Endothelial cell of umbilical vein (primary cell): Measurements from ENCODE around the gene PDE7B. TPM values are rescaled to one million over a fixed set of nuclear protein-coding genes. Genes with fewer than 3 reads are reported as not detected.

ENCODE experiments used
- BruUV-seq: library from RNA; stranded (reverse); fragments of 400-500 nt; replicated peaks from 2 replicates; lab custom pipeline; 2021; lab: Mats Ljungman, UMichigan
- CTCF ChIA-PET: fragments of 300-600, 350-600 bp; sonication (Branson Sonifier 250); formaldehyde crosslinking; loops from one replicate; lab custom pipeline; 2021; ENCODE audit warnings: antibody characterized with exemption, inconsistent platforms; lab: Charles Lee
- POLR2A ChIA-PET: fragments of 300-600, 350-600 bp; sonication (Branson Sonifier 250); formaldehyde crosslinking; loops from one replicate; lab custom pipeline; 2021; ENCODE audit warnings: antibody characterized with exemption, inconsistent platforms; lab: Charles Lee
- DNase-seq: peaks from one replicate; pipeline ENCODE4 v3.0.0-alpha.2; 2011; ENCODE audit warnings: low read depth, low spot score
- FAIRE-seq: peaks from 2 replicates; lab custom pipeline; 2011; peaks lifted over from hg19 to GRCh38; lab: Jason Lieb, UNC
- H2AFZ ChIP-seq: 2 replicates; pipeline ENCODE4 v1.6.0; 2012; ENCODE audit warnings: low read depth, low read length, control low read depth, inconsistent platforms
- H3K27ac ChIP-seq: 2 replicates; pipeline ENCODE4 v1.5.1; 2011; ENCODE audit warnings: low read depth, mild to moderate bottlenecking, control low read depth, low read length, moderate library complexity; ENCODE audit not compliant: insufficient read depth
- H3K27me3 ChIP-seq, 2 experiments: 2 replicates each; pipeline versions ENCODE4 v1.6.0 to v1.6.1; 2011; ENCODE audit warnings: low read length in 2 of 2, mixed read lengths in 1 of 2; ENCODE audit not compliant: control insufficient read depth in 2 of 2, insufficient read depth in 2 of 2
- H3K36me3 ChIP-seq, 2 experiments: 2 replicates in 1 of 2; 3 replicates in 1 of 2; pipeline ENCODE4 v1.5.1; 2011; ENCODE audit warnings: low read length in 2 of 2, mild to moderate bottlenecking in 1 of 2, moderate library complexity in 1 of 2; ENCODE audit not compliant: control insufficient read depth in 2 of 2, insufficient read depth in 2 of 2; ENCODE audit errors: extremely low read depth in 1 of 2
- H3K4me1 ChIP-seq: 3 replicates; pipeline ENCODE4 v1.5.1; 2011; ENCODE audit warnings: mild to moderate bottlenecking, low read length; ENCODE audit not compliant: control insufficient read depth, insufficient read depth; ENCODE audit errors: extremely low read depth
- H3K4me2 ChIP-seq: 2 replicates; pipeline ENCODE4 v1.6.1; 2011; ENCODE audit warnings: low read length, control low read depth, mixed read lengths; ENCODE audit not compliant: insufficient read depth
- H3K4me3 ChIP-seq, 3 experiments: fragments of 200-600 bp in 1 of 3; sonication (generic), shearing (Covaris generic) in 1 of 3; replicated peaks in 1 of 3; 2 replicates each; pipeline ENCODE4 v1.5.1; 2011 to 2016; ENCODE audit warnings: control low read depth in 3 of 3, low read length in 3 of 3, mild to moderate bottlenecking in 2 of 3, inconsistent platforms in 1 of 3, low read depth in 1 of 3, moderate library complexity in 1 of 3; ENCODE audit not compliant: insufficient read depth in 1 of 3
- H3K79me2 ChIP-seq: 2 replicates; pipeline ENCODE4 v1.6.0; 2012; ENCODE audit warnings: low read length, inconsistent platforms; ENCODE audit not compliant: control insufficient read depth, insufficient read depth
- H3K9ac ChIP-seq: replicated peaks from 2 replicates; pipeline ENCODE3; 2011; ENCODE audit warnings: low read length, control low read depth; ENCODE audit not compliant: insufficient read depth; ENCODE audit errors: extremely low read depth
- H3K9me1 ChIP-seq: replicated peaks from 3 replicates; pipeline ENCODE4 v1.6.0; 2011; ENCODE audit warnings: mild to moderate bottlenecking, low read length; ENCODE audit not compliant: control insufficient read depth, insufficient read depth; ENCODE audit errors: extremely low read depth
- H3K9me3 ChIP-seq: replicated peaks from 2 replicates; pipeline ENCODE4 v1.5.1; 2012; ENCODE audit warnings: low read length, inconsistent platforms; ENCODE audit not compliant: control insufficient read depth, insufficient read depth
- H4K20me1 ChIP-seq: replicated peaks from 2 replicates; pipeline ENCODE3; 2011; ENCODE audit warnings: mild to moderate bottlenecking, low read length; ENCODE audit not compliant: control insufficient read depth, insufficient read depth; ENCODE audit errors: extremely low read depth
- CTCF ChIP-seq, 2 donors: IDR thresholded peaks; 1 replicate in 1 of 2; 2 replicates in 1 of 2; pipeline ENCODE4 v1.5.1; 2011; ENCODE audit warnings: low read length in 2 of 2, mild to moderate bottlenecking in 2 of 2, moderate library complexity in 2 of 2, control low read depth in 1 of 2, inconsistent platforms in 1 of 2, low read depth in 1 of 2; ENCODE audit not compliant: insufficient read depth in 1 of 2; ENCODE audit errors: extremely low read depth in 1 of 2
- EZH2 ChIP-seq: IDR thresholded peaks from 2 replicates; pipeline ENCODE4 v1.6.1; 2012; ENCODE audit warnings: borderline replicate concordance, low read depth, mild to moderate bottlenecking, moderate library complexity, low read length, inconsistent platforms; ENCODE audit not compliant: severe bottlenecking
- FOS ChIP-seq: IDR thresholded peaks from 2 replicates; pipeline ENCODE4 v1.6.1; 2011; ENCODE audit warnings: mild to moderate bottlenecking, low read length, moderate library complexity, borderline replicate concordance; ENCODE audit not compliant: insufficient read depth
- GATA2 ChIP-seq: IDR thresholded peaks from 2 replicates; pipeline ENCODE4 v1.7.0; 2011; ENCODE audit warnings: low read depth, mild to moderate bottlenecking, moderate library complexity, mixed read lengths, low read length; ENCODE audit not compliant: insufficient read length, insufficient read depth
- JUN ChIP-seq: IDR thresholded peaks from 2 replicates; pipeline ENCODE4 v1.6.1; 2011; ENCODE audit warnings: borderline replicate concordance, low read depth; ENCODE audit not compliant: insufficient read length, insufficient read depth
- MAX ChIP-seq: IDR thresholded peaks from 2 replicates; pipeline ENCODE4 v1.6.1; 2011; ENCODE audit not compliant: insufficient read depth, insufficient read length
- MYC ChIP-seq: IDR thresholded peaks from one replicate; pipeline ENCODE4 v1.6.1; 2011; ENCODE audit warnings: mild to moderate bottlenecking, low read depth, low read length
- POLR2A ChIP-seq: IDR thresholded peaks from 2 replicates; pipeline ENCODE4 v1.6.1; 2012; ENCODE audit warnings: low read depth, mild to moderate bottlenecking, control low read depth, low read length
- POLR2AphosphoS5 ChIP-seq: IDR thresholded peaks from 2 replicates; pipeline ENCODE4 v1.6.1; 2012; ENCODE audit warnings: low read depth, mild to moderate bottlenecking, control low read depth, low read length, moderate library complexity; ENCODE audit not compliant: insufficient read depth
- dilution Hi-C: fragments of 300-500 bp; cut with MboI; formaldehyde crosslinking; loops from one replicate; pipeline ENCODE4 v1.15.0; 2019; ENCODE audit warnings: low sequenced_read_pairs; ENCODE audit not compliant: extremely low pct_ligation_motif_present
- intact Hi-C: fragments of 100-400 bp; cut with micrococcal nuclease; formaldehyde crosslinking; loops from one replicate; pipeline ENCODE4 v1.10.0; 2022
- polyA plus RNA-seq, 4 experiments: library from polyadenylated mRNA; depleted of rRNA in 3 of 4; stranded (reverse) in 3 of 4; unstranded in 1 of 4; fragments of >200 nt; gene quantifications; 2 replicates each; pipeline versions ENCODE4 v1.2.1 to v1.2.3, GENCODE V29; 2011 to 2012; ENCODE audit warnings: missing spikeins in 1 of 4
- total RNA-seq: library from RNA; stranded (reverse); gene quantifications from 2 replicates; pipeline ENCODE4 v1.2.3, GENCODE V29; 2021

PDE7B gene
- total and polyA plus RNA-seq, 2 donors (not counting 3 experiments of a cell fraction or from before 2014, with no cell fraction given) = 20.6 to 25.1 TPM

- Histone ChIP-seq H3K9me1 (no peaks in the 10 kb centered on the region), H3K9me3 (no peaks in the 10 kb centered on the region), H2AFZ (no peak overlapping the region), H3K36me3 (no peaks in the 10 kb centered on the region), H3K4me2 (no peak overlapping the region), H4K20me1 (peaks cover 2% of the 10 kb centered on the region), H3K27ac (no peak overlapping the region), H3K27me3 (no peaks in the 10 kb centered on the region), H3K79me2 (peaks cover 33% of the 10 kb centered on the region), H3K4me3 (no peak overlapping the region), H3K4me1 (peaks cover 7% of the 10 kb centered on the region), H3K9ac (no peak overlapping the region)
- POLR2A ChIA-PET = no interaction called here
- CTCF ChIA-PET = interaction anchor here (0.9 to 1.5 kb wide), 2 partner anchors 11 to 51 kb away, joined by 3 to 5 read pairs; no protein-coding TSS in a partner anchor
- dilution Hi-C loops = no loop called here
- TF ChIP-seq JUN = no peak
- no peak for TF ChIP-seq CTCF (IDR thresholded peaks at IDR 0.05; ENCODE audit: extremely low read depth in 1 of 2, insufficient read depth in 1 of 2, low read depth in 1 of 2, low read length in 2 of 2)
- no peak for TF ChIP-seq POLR2A
- TF ChIP-seq FOS = no peak
- no peak for TF ChIP-seq MAX
- no peak for TF ChIP-seq EZH2
- no peak for TF ChIP-seq MYC
- no peak for TF ChIP-seq POLR2AphosphoS5
- TF ChIP-seq GATA2 = no peak
- no TSS peak for BruUV-seq
- DNase-seq = no peak
- intact Hi-C loops = no loop called here
- no peak for FAIRE-seq
Measured at GRCh38 chr6:136088693-136089092, 237.2 kb downstream of the PDE7B start.
